Colonic mucosa (tissue), 4 donors: ENCODE results near the gene SPTLC2. TPM values are rescaled to one million over a fixed set of nuclear protein-coding genes. Genes with fewer than 3 reads are reported as not detected.
"Not testable (repeated sequence)": the region's sequence is repeated elsewhere in the genome, so short reads cannot be mapped to it uniquely, and the experiment has no call there.

Experiments used
- DNase-seq: peaks from one replicate; pipeline ENCODE4 v3.0.0-alpha.2; 2020
- H3K27ac ChIP-seq: fragments of 200-600 bp; one replicate; pipeline ENCODE4 v1.8.0; 2021
- H3K27me3 ChIP-seq: fragments of 200-600 bp; one replicate; pipeline ENCODE4 v1.8.0; 2021
- H3K36me3 ChIP-seq: fragments of 200-600 bp; one replicate; pipeline ENCODE4 v1.8.0; 2021
- H3K4me1 ChIP-seq: fragments of 200-600 bp; one replicate; pipeline ENCODE4 v1.8.0; 2021; ENCODE audit warnings: mild to moderate bottlenecking
- H3K4me3 ChIP-seq: fragments of 200-600 bp; one replicate; pipeline ENCODE4 v1.8.0; 2021
- H3K9ac ChIP-seq, 2 donors: one replicate each; pipeline ENCODE4 v1.7.0; 2013; ENCODE audit warnings: control low read depth in 2 of 2, low read depth in 2 of 2, low read length in 2 of 2
- H3K9me3 ChIP-seq: fragments of 200-600 bp; one replicate; pipeline ENCODE4 v1.8.0; 2021
- CTCF ChIP-seq: fragments of 200-600 bp; IDR thresholded peaks from one replicate; pipeline ENCODE4 v1.8.0; 2022; ENCODE audit warnings: antibody characterized with exemption, mild to moderate bottlenecking
- intact Hi-C: fragments of 100-400 bp; cut with DNase I; formaldehyde crosslinking; loops from one replicate; pipeline ENCODE4 v1.14.1; 2022
- total RNA-seq, 2 donors: library from RNA; stranded (reverse); fragmentation: NEBNext Ultra II Directional in 1 of 2; extraction: Animal tissue kit (Norgen Biotek cat#: 25700) in 1 of 2; gene quantifications; one replicate each; pipeline ENCODE4 v1.2.1, GENCODE V29; 2021
- donor health status: healthy.
- donor health status: DM: no; HTN: no; CAD: no.
- donor health status: DM: no; HTN: no; CAD: no.

Gene SPTLC2
- total RNA-seq, 2 donors from 2014 or later = 68.3 to 70.1 TPM

DNA sequence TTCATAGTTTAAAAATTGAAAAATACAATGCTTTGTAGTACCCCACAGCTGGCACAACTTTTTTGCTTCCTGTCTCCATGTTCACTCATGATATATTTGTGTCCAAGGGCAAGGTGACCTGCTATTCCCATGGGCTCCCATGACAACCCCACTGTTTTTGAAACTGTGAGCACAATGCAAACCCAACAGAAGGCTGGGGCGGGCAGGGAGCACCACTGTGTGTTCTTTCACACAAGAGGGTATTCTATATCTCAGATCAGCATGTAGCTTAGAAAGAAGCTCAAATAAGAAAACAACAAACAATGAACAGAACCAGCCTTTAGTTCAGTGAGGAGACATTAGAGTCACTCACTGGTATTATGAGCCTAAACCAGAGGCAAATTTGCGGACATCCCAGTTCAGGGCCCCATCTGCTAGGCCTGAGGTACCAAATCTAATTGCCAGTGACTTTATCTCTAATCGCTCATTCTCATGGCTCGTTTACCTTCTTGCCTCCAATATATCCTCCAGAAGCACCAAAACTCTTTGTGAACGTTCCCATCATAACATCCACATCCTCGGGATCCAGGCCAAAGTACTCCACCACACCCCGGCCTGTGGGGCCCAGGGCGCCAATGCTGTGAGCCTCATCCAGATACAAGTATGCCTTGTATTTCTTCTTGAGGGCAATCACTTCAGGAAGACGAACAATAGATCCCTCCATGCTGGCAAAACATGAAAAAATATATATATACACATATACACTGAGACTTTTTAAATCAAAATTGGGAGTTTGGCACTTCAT, 61.4 kb downstream of the SPTLC2 start:
- H3K27ac ChIP-seq = no peak overlapping the region
- TF ChIP-seq CTCF = no peak

DNA sequence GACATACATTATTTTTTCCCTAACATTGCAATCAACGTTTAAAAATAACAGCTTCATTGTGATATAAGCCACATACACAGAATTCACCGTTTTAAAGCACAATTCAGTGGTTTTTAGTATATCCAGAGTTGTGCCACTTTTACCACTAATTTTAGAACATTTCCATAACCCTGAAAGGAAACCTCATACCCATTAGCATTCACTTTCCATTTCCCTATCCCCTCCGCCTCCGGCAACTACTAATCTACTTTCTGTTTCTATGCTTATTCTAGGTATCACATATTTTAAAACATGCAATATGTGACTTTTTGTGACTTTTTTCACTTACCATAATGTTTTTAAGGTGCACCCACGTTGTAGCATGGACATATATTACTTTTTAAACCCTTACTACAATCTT, 62.2 kb downstream of the SPTLC2 start:
- Histone ChIP-seq H3K9me3 (no peaks in the 10 kb centered on the region), H3K27ac (no peak overlapping the region), H3K27me3 (no peaks in the 10 kb centered on the region), H3K36me3 (no peaks in the 10 kb centered on the region), H3K4me1 (no peaks in the 10 kb centered on the region), H3K9ac (no peak overlapping the region), H3K4me3 (no peak overlapping the region)
- intact Hi-C loops = loop anchor here (10.0 kb wide), 1 partner anchor 229 kb away; the partner anchor contains the start of genes GSTZ1 and POMT2
- TF ChIP-seq CTCF = no peak
- DNase-seq = no peak

More for the DNA sequence above, 61.4 kb downstream of the SPTLC2 start:
- no peaks in the 10 kb centered on the region for H3K36me3 ChIP-seq
- intact Hi-C loops = loop anchor here (10.0 kb wide), 1 partner anchor 230 kb away; the partner anchor contains the start of genes GSTZ1 and POMT2
- H3K4me1 ChIP-seq = no peaks in the 10 kb centered on the region
- no peaks in the 10 kb centered on the region for H3K9me3 ChIP-seq
- no peak overlapping the region for H3K9ac ChIP-seq
- DNase-seq = no peak
- H3K27me3 ChIP-seq = no peaks in the 10 kb centered on the region
- no peak overlapping the region for H3K4me3 ChIP-seq

GRCh38 chr14:77549451-77549850, 67.0 kb downstream of the SPTLC2 start:
- Histone ChIP-seq H3K4me3 (no peak overlapping the region), H3K36me3 (no peaks in the 10 kb centered on the region), H3K9me3 (no peaks in the 10 kb centered on the region), H3K27me3 (no peaks in the 10 kb centered on the region), H3K4me1 (no peaks in the 10 kb centered on the region), H3K27ac (no peak overlapping the region), H3K9ac (no peak overlapping the region)
- no peak for TF ChIP-seq CTCF
- intact Hi-C loops = no loop called here
- no peak for DNase-seq

- H3K9ac ChIP-seq = no peak overlapping the region
- intact Hi-C loops = no loop called here
- no peak overlapping the region for H3K27ac ChIP-seq
- H3K4me1 ChIP-seq = no peaks in the 10 kb centered on the region
- H3K27me3 ChIP-seq = no peaks in the 10 kb centered on the region
- no peaks in the 10 kb centered on the region for H3K9me3 ChIP-seq
- no peak for DNase-seq
- H3K4me3 ChIP-seq = no peak overlapping the region
- TF ChIP-seq CTCF = no peak
- no peaks in the 10 kb centered on the region for H3K36me3 ChIP-seq
These were observed 68.8 kb downstream of the SPTLC2 start for GRCh38 chr14:77547512-77548180.

DNA sequence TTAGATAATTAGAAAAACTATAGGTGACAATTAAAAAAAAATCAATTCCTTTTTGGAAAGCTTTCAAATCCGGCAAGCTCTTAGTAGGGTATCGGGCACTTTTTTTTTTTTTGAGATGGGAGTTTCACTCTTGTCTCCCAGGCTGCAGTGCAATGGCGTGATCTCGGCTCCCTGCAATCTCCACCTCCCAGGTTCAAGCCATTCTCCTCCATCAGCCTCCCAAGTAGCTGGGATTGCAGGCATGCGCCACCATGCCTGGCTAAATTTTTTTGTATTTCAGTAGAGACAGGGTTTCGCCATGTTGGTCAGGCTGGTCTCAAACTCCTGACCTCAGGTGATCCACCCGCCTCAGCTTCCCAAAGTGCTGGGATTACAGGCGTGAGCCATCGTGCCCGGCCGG, 71.3 kb downstream of the SPTLC2 start:
- DNase-seq, intact Hi-C loops, H3K36me3 ChIP-seq: not testable (repeated sequence)

DNA sequence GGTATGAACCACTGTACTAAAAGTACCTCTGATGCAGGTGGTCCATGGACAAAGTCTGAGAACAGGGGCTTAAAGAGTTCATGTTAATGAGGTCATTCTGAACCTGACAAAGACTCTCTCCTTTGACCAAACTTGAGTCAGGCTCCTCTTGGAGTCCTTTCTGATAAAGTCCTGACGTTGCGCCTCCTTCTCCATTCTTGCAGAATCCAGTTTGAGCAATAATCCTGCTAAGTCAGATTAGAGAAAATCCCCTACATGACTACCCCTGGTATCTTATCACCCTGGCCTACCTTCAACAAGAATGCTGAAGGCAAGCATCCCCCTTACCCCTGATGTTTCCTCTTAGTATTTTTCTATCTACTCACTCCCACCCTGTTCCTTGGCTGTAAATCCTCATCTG, 71.9 kb downstream of the SPTLC2 start:
- Histone ChIP-seq H3K4me1 (no peaks in the 10 kb centered on the region), H3K27me3 (no peaks in the 10 kb centered on the region), H3K9ac (no peak overlapping the region), H3K27ac (no peak overlapping the region), H3K4me3 (no peak overlapping the region), H3K36me3 (no peaks in the 10 kb centered on the region), H3K9me3 (no peaks in the 10 kb centered on the region)
- DNase-seq = no peak
- no peak for TF ChIP-seq CTCF
- intact Hi-C loops = no loop called here

More for the DNA sequence above, 71.3 kb downstream of the SPTLC2 start:
- H3K9ac ChIP-seq, H3K4me3 ChIP-seq, H3K4me1 ChIP-seq, H3K9me3 ChIP-seq, H3K27ac ChIP-seq, H3K27me3 ChIP-seq: not testable (repeated sequence)
